ENCODE measurements around the gene CDKL5.

CDKL5 gene

DNA sequence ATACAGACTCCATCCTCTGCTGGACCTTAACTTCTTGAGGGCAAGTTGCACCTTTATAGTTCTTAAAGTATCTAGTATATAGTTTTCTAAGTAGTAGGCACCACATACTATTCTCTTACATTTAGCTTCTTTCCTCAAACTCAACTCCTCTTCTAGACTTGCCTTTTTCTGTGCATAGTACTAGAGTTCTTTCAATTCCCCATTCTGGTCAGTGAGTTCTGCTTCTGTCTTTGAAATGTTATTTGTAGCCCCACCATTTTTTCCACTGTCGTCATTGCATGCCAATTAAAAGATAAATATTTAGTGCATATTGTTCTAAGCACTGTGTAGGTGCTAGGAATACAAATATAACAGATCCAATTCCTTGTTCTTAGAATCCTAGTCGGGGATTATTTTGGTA, 31.6 kb downstream of the CDKL5 start:
- DNase-seq (ENCODE audit: low read depth in 2 of 2) = no peak

DNA sequence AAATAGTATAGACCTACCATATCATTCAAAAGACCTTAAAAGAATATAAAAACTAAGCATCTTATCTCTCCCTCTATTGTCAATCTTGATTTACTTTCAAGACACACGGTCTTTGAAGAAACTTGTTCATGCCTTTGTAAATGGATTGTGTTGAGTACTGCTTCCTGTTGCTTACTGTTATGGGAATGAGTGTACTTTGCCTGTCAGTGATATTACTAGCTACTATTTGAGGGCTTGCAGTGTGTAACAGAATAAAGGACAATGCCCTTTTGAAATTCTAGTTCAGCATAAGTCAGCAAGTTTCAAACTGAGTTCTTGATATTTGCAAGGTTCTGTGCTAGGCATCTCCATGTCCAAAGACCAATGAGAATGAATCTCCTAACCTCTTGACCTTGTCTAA, 36.0 kb downstream of the CDKL5 start:
- DNase-seq (ENCODE audit: low read depth in 2 of 2) = no peak

DNA sequence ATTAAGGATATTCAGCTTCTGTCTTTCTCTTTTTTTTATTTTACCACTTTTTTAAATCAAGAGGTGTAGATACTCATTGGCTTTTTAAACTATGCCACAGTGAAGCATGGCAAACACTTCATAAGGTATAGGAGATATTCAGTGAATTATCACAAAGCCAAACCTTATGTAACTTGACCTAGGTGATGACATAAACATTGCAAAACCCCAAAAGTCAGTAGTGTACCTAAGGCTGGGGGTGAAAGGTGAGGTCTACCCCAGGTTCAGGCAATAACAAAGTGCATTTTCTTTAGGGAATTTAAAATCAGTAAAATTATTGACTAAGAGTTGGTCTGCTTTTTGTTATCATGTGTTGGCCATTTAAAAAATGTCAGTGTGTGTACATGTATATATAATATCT, 39.1 kb downstream of the CDKL5 start:
- DNase-seq (ENCODE audit: low read depth in 2 of 2) = no peak

GRCh38 chrX:18465051-18465450, 39.6 kb downstream of the CDKL5 start:
- no peak for DNase-seq (ENCODE audit: low read depth in 2 of 2)

- no peak for DNase-seq (ENCODE audit: low read depth in 2 of 2)
These were observed 43.2 kb downstream of the CDKL5 start for GRCh38 chrX:18468599-18468998.

DNA sequence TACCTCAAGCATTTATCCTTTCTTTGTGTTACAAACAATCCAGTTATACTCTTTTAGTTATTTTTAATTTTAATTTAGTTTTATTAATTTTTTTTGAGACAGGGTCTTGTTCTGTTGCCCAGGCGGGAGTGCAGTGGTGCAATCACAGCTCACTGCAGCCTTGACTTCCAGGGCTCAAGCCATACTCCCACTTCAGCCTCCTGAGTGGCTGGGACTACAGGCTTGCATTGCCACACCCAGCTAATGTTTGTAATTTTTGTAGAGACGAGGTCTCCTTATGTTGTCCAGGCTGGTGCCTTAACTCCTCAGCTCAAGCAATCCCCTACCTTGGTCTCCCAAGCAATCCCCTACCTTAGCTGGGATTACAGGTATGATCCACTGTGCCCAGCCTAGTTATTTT, 45.9 kb downstream of the CDKL5 start:
- DNase-seq (ENCODE audit: low read depth in 2 of 2) = no peak

DNA sequence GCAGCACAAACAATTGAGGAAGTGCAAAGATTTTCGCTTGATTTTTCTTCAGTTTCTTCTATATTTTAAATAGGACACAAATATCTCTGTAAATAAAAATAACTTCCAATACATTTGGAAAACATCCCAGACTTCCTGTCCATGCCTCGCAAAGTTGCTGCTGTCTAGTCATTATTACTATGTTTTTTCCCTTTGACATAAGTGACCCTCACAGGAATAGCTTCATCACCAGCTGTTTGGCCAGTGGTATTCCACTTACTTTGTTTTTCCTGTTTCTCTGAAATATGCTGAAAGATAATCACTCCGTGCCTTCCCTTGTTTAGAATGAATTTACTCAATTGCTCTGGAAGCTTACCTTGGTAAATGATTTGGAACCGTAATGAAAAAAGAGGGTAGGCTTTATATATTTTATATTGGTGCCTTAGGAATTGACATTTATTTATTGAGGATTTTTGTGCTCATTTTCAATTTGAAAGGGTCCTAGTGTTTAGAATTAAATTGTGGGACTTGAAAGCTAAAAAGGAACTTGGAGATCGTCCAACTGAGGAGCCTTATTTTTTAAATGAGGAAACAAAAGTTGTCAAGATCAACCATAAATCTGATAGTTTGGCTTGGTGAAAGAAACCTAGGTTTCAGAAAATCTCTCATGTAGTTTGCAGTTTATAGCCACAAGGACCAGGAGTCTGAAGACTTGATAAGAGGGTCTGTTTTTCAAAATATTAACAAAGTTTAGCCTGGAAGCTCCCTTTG, 65.6 kb downstream of the CDKL5 start:
- no peak for DNase-seq (ENCODE audit: low read depth in 2 of 2)

DNA sequence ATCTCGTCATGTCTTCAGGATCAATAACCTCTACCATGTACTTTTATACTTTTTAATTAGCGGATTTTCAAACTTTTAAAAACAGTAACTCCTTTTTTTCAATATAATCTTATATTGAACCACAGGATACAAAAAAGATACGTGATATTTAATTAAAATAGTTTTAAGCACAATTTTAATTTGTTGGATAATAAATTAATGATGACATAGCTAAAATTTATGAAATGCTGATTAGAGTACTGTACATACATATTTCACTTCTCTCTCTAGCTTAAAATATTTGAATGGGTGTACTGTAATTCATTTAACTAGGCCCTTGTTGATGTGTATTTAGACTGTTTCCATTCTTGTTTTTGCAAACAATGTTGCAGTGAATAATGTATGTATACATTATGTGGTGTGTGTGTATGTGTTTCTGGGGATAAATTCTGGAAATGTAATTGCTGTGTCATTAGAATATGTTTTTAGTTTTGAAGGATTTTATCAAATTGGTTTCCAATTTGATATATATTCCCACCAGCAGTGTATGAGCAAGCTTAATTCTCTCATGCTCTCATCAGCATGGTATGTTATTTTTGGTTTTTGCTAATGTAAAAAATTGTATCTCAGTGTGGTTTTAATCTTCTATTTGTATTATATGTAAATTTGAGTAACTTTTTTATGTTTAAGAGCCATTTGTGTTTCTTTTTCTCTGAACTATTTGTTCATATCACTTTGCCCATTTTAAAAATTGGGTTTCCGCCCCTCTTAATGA, 66.4 kb downstream of the CDKL5 start:
- no peak for DNase-seq (ENCODE audit: low read depth in 2 of 2)

DNA sequence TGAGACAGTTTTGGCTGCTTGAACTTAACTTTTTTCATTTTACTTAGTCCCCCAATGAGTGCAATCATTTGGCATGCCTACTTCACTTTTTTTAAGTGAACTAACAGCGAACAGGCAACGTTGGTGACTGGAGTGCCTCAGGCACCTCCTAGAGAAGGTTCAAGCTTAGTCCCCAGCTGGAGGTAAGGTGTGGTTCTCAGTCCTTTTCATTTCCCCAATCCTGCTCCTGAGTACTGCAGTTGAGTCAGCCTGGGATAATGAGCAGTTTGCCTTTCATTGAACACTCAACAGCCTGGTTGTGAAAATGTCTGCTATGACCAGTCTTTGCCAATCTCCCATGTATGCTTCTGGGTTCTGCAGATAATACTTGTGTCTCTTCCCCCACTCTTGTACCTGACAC, 109.5 kb downstream of the CDKL5 start:
- no peak for DNase-seq (ENCODE audit: low read depth in 2 of 2)

DNA sequence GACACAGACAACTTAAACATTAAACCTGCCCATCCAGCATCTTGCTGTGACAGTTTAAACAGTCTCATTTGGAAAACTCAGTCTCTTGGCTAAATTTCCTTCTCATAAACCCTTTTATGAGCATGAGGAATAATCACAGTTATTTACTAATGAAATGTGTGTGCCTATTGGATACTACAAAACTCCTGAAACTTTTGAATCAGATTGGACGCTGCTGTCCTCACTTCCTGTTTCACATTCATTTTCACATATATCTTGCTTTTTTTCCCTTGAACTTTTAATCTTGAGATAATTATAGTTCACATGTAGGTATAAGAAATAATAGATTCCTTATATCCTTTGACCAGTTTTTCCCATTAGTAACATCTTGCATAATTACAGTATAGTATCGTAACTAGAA, 111.7 kb downstream of the CDKL5 start:
- DNase-seq (ENCODE audit: low read depth in 2 of 2) = no peak

- no peak for DNase-seq (ENCODE audit: low read depth in 2 of 2)
These were observed 112.1 kb downstream of the CDKL5 start for GRCh38 chrX:18537524-18537923.

DNA sequence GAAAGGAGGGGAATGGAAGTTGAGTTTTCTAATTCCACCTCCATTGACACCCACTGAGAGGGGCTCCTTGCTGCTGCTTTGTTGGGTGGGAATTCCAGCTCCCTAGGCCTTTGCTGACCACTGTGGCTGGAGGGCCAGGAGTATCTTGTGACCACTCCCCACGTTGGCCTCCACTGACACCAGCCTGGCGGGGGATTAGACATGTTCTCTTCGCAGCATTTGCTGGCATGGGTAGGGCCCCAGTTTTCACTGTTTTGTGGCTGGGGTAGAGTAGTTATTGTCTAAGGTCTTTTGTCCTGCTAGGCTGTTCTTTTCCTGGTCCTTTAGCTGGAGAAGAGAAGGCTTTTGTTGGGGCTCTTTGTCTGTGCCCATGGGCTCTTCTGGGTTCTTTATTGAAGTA, 116.7 kb downstream of the CDKL5 start:
- DNase-seq (ENCODE audit: low read depth in 2 of 2) = no peak

- no peak for DNase-seq (ENCODE audit: low read depth in 2 of 2)
These were observed 117.5 kb downstream of the CDKL5 start for GRCh38 chrX:18542905-18543304.

DNA sequence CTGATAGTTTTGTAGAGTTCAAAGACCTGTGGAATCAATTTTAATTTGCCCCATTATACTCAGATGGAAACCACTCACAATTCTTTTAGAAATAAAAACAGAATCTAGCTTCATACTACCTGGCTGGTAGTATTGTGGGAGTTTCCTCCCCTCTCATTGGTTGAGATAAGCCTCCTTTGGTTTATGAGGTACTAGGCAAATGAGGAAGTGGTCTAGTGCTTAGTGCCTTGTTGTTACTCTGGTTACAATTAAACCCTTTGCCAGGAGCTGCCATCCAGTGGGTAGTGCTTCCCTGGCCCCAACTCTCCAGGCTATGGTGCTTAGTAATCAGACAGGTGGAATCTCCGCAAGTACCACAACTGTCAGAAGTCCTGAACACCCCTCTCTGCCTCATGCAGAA, 118.3 kb downstream of the CDKL5 start:
- DNase-seq (ENCODE audit: low read depth in 2 of 2) = no peak

DNA sequence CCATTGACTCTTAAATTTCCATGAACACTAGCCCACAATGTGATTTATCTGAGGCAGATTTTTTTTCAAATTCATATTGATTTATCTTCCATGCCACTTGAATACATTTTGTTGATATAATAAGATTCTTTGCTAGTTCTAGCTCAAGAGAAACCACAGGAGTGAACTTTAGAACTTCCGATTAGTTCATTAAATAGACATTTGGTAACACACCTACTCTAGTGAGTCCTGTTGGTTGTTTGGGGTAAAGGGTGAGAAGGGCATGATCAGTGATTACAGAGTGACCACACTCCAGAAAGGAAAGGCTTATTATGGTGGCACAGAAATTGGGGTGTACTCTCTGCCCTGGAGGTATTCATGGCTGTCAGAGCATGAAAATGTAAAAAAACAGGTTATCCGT, 120.4 kb downstream of the CDKL5 start:
- no peak for DNase-seq (ENCODE audit: low read depth in 2 of 2)

DNA sequence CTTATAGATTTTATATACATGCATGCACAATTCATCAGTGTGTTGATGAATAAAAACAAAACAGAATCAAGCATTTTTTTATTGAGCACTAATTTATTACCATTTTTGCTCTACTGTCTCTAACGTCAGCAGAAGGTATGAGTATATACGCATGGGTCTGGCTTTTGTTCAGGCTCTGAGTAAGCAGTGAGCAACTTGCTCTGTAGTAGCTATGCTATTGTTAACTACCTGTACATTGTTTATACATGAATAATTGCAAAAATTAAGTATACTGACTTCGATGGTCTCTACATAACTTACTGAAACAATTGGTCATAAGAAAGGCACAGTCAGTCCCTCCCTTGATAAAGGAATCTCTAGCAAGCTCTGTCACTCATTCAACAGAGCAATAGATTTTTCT, 123.6 kb downstream of the CDKL5 start:
- DNase-seq (ENCODE audit: low read depth in 2 of 2) = no peak

DNA sequence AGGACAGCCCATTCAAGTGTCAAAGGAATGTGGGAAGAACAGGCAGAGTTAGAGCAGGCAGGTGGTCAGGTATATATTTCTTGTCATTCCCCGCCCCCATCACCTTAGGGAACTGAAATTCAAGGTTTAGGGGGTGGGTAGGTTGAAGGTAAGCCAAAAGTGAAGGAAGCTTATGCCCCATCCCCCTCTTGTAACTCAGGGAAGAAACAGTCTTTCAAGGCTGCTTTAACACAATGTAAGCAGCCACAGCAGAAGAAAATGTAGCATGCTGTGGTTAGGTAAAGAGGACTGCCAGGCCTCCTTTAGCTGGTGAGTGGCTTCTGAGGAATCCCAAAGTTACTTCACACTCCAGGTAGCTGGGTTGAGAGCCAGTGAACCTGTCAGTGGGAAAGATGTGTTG, 124.2 kb downstream of the CDKL5 start:
- no peak for DNase-seq (ENCODE audit: low read depth in 2 of 2)

DNA sequence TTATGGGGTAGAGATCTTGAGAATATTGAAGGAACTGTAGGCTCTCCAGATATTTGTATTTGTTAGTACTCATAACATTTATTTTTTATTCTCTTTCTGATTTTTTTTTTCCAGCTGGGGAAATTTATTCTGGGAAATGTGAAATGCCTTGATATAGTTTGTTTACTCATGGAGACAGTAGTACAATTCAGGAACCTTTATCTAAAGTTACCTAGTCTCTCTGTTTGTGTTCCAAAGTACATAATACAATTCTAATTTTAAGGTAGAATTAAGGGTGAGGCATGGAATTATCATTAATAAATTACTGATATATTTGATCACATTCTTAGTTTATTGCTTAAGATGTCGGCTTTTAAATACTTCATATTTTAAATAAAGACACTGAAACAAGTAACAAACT, 132.5 kb downstream of the CDKL5 start:
- no peak for DNase-seq (ENCODE audit: low read depth in 2 of 2)

DNA sequence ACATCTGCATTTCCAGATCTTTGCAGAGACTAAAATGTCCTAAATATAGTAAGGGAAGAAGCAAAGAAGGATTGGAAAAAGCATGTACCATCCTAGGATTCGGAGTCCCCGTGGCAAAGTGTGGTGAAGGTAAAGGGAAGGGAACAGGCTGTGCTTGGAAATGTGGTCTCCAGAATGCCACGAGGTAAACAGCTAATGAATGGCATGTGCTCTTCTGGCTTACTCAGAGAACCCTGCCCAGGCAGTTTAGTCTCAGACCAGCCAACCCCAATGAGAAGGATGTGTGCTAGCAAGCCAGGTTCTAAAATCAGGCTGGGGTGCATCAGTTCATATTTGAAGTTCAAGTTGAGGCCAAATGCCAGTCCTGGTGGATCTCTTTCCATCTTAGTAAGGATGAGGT, 133.4 kb downstream of the CDKL5 start:
- no peak for DNase-seq (ENCODE audit: low read depth in 2 of 2)

GRCh38 chrX:18561020-18561419, 135.6 kb downstream of the CDKL5 start:
- no peak for DNase-seq (ENCODE audit: low read depth in 2 of 2)

GRCh38 chrX:18565727-18566126, 140.3 kb downstream of the CDKL5 start:
- no peak for DNase-seq (ENCODE audit: low read depth in 2 of 2)

DNA sequence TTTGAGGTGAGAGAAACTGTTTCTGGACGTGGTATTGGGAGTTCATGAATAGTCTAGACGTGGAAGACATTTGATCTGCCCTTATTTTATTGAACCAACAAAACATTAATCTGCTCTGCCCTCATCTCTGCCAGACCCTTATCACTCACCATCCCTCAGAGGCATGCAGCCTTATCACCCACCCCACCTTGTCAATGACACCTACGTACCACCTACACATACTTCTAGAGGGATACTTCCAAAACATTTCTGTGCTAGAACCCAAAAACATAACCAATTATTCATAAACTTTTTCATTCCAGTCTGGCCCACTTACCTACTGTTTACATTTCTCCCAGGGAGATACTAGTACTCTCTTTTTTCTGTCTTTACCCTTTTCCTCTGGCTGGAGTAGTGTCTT, 141.3 kb downstream of the CDKL5 start:
- DNase-seq (ENCODE audit: low read depth in 2 of 2) = no peak

- no peak for DNase-seq (ENCODE audit: low read depth in 2 of 2)
These were observed 148.1 kb downstream of the CDKL5 start for GRCh38 chrX:18573556-18573955.

DNA sequence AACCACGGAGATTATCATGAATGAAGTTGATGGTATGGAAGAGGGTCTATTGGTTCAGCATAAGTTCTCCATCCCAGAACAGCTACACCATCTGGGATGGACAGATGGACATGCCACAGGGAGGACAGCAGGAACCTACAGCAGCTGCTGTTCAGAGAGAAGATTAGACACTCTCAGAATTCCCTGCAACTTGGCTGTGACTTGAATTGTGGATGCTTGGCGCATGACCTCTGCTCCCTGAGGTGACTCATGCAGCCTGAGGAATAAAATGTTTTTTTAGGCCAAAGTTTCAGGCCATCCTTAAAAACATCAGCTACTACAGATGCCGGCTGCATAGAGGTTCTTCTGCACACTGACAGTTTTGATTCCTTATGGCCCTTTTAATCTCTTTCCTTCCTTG, 149.2 kb downstream of the CDKL5 start:
- no peak for DNase-seq (ENCODE audit: low read depth in 2 of 2)

Data from activated CD8-positive, alpha-beta memory T cell treated with anti-CD3 and anti-CD28 coated beads for 4 hours (primary cell).